GM12875 (cell line): Measurements from ENCODE around the gene PLA1A.
A peak's percentile ranks its signal among the peaks of the same experiment; 100 is the strongest.
"Not testable (repeated sequence)": the region's sequence is repeated elsewhere in the genome, so short reads cannot be mapped to it uniquely, and the experiment has no call there.

Source experiments
- H3K4me3 ChIP-seq: one replicate; pipeline ENCODE4 v1.5.1; 2011; ENCODE audit warnings: low read depth, low read length, control low read depth
- CTCF ChIP-seq: IDR thresholded peaks from 2 replicates; pipeline ENCODE4 v1.5.1; 2011; ENCODE audit warnings: low read depth, mild to moderate bottlenecking, control low read depth, inconsistent platforms, low read length, moderate library complexity, borderline replicate concordance; ENCODE audit not compliant: insufficient read depth

The PLA1A gene

GRCh38 chr3:119672776-119673175 is 75.1 kb downstream of the PLA1A start:
- H3K4me3 ChIP-seq = no peak overlapping the region
- no peak for TF ChIP-seq CTCF

GRCh38 chr3:119673875-119674274 is 76.2 kb downstream of the PLA1A start:
- no peak for TF ChIP-seq CTCF
- no peak overlapping the region for H3K4me3 ChIP-seq

- TF ChIP-seq CTCF = no peak
These were observed 77.6 kb downstream of the PLA1A start for GRCh38 chr3:119675188-119675874.

GRCh38 chr3:119676020-119676419 is 78.3 kb downstream of the PLA1A start:
- peak overlapping the region; percentile 77 for H3K4me3 ChIP-seq

More at GRCh38 chr3:119675188-119675874, 77.6 kb downstream of the PLA1A start:
- H3K4me3 ChIP-seq = no peak overlapping the region

GRCh38 chr3:119676771-119677640 is 79.3 kb downstream of the PLA1A start, which contains the start of gene COX17:
Gene COX17 (minus strand): TSS chr3:119677406. CDS start chr3:119677310, 96 bp downstream.
- no peak for TF ChIP-seq CTCF

More at GRCh38 chr3:119676020-119676419, 78.3 kb downstream of the PLA1A start:
- no peak for TF ChIP-seq CTCF

GRCh38 chr3:119677641-119677934 is 79.9 kb downstream of the PLA1A start:
- H3K4me3 ChIP-seq = peak overlapping the region; percentile 45
- no peak for TF ChIP-seq CTCF

More at GRCh38 chr3:119676771-119677640, 79.3 kb downstream of the PLA1A start, which contains the start of gene COX17:
- H3K4me3 ChIP-seq = peak within 1 kb of the TSS; percentile 77

GRCh38 chr3:119678209-119678608 is 80.5 kb downstream of the PLA1A start:
- H3K4me3 ChIP-seq = not testable (repeated sequence)
